CD4-positive, alpha-beta T cell treated with Interleukin-2 at 100 ng/mL for 4 hours (primary cell): ENCODE data around the gene ALDH1L2.

Source experiments
- DNase-seq: peaks from one replicate; pipeline ENCODE4 v3.0.0-alpha.2; 2020; ENCODE audit warnings: low spot score

The ALDH1L2 gene

GRCh38 chr12:105032703-105033357 lies 51.4 kb downstream of the ALDH1L2 start:
- no peak for DNase-seq

DNA sequence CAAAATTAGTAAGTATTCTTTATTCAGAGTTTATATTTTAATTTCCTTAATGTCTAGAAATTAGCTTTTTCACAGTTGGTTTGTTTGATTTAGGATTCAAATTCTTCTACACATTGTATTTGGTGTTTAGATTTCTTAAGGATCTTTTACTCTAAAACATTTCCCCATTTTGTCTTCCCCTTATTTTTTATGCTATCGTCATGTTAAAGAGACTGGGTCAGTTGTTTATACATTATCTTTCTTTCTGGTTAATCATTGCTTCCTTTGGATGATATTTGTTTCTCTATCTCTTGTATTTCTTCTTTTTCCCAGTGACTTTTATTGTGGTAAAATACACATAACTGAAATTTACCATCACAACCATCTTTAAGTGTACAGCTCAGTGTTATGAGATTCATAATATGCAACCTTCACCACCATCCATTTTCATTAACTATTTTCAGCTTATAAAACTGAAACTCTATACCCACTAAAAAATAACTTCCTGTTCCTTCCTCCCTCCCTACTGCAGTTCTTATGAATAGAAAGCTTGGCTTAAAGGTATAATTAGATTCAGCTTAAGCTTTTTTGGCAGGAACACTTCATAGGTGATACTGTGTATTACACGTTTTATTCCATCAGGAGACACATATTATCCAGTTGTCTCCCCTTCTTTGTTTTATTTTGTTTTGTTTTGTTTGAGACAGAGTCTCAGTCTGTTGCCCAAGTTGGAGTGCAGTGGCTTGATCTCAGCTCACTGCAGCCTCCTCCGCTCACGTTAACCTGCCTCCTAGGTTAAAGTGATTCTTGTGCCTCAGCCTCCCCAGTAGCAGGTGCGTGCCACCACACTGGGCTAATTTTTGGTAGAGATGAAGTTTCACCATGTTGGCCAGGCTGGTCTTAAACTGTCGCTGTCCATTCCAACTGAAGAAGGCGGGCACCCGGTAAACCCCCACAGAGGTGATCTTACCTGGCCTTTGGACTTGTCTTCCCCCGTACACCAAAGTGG lies 53.1 kb downstream of the ALDH1L2 start:
- DNase-seq, result no peak

- no peak for DNase-seq
Observed at GRCh38 chr12:105026411-105026810, 57.8 kb downstream of the ALDH1L2 start.

DNA sequence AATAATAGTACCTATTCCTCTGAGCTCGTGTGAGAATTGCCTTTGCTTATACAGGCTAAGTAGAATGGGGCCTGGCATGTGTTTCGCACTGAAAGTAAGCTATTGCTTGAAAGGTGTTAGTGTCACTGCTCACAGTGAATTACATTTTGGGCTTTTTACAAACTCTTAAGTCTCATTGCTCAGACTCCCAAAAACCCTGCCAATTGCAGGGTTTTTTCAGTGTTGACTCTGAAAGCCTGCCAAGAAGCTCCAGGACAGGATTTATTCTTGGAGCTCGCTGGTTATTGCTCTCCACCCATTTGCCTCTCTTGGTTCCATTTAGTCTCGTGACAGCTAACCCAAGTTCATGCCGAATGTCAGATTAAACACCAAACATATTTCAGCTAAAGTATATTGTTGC lies 58.4 kb downstream of the ALDH1L2 start:
- no peak for DNase-seq

- no peak for DNase-seq
Observed at GRCh38 chr12:105024928-105025327, 59.3 kb downstream of the ALDH1L2 start.

- no peak for DNase-seq
Observed at GRCh38 chr12:105020241-105020962, 63.9 kb downstream of the ALDH1L2 start.

GRCh38 chr12:105018776-105019175 lies 65.5 kb downstream of the ALDH1L2 start:
- no peak for DNase-seq

- no peak for DNase-seq
Observed at GRCh38 chr12:105018012-105018411, 66.2 kb downstream of the ALDH1L2 start.

DNA sequence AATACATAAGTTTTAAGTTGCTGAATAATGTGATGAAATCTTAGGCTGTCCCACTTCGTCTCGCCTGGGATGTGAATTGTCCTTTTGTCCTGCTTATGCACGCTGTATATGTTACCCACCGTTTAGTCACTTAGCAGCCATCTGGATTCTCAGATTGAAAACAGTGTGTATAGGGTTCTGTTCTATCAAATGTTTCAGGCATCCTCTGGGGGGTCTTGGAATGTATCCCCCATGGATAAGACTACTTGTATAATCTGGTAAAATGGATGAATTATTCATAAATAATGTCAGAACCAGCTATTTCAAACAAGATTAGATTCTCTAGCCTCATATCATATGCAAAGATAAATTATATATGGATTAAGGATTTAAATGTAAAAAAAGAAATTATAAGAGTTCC lies 68.7 kb downstream of the ALDH1L2 start:
- DNase-seq, result no peak

DNA sequence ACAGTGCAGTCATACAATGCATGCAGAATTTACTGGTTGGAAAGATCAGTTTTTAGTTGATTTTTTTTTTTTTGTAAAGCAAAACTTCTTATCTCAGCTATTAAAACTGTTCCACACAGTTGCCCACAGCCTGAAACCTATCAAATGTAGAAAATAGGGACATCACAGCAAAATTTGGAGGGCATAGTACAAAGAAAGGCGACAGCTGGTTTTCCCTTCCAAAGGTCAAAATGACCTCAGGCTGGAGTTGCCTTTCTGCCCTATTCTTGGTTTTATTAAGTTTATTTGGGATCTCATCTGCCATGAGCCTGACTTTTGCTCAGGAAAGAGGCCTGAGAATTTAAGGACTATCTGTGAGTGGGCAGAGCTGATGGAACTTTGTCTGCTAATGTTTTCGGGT lies 69.7 kb downstream of the ALDH1L2 start:
- DNase-seq, result no peak

DNA sequence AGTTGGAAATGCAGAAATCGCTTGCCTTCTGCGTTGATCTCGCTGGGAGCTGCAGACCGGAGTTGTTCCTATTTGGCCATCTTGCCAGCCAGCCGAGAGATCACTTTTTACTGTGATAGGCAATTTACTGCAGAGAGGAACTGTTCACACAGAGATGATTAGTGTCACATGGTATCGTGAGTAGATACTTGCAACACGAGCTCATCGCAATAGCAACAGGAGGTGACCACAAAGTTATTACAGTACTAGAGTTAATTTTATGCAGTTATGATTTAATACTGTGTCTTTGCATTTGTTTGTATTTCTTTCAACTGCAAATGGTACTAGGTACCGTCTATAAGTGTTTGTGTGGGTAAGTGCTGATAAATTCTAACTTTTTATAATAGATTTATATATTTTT lies 70.4 kb downstream of the ALDH1L2 start:
- DNase-seq, result no peak

GRCh38 chr12:105001476-105001875 lies 82.8 kb downstream of the ALDH1L2 start:
- DNase-seq, result no peak

DNA sequence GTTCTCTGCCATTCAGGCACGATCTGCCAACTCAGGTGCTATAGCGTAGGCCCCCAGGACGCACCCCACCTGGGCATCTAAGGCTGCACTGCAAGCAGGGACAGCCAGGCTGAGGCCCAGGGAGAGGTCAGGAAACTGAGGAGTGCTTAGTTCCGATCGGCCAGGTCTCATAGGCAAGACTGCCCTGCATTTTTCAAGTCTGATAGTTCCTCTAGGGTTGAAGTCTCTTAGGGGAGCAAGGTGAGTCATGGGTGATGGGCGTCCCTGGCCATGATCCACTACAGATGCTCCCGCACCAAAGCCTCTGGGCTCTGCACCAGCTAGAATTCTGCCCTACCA lies 84.9 kb downstream of the ALDH1L2 start:
- DNase-seq, result no peak

DNA sequence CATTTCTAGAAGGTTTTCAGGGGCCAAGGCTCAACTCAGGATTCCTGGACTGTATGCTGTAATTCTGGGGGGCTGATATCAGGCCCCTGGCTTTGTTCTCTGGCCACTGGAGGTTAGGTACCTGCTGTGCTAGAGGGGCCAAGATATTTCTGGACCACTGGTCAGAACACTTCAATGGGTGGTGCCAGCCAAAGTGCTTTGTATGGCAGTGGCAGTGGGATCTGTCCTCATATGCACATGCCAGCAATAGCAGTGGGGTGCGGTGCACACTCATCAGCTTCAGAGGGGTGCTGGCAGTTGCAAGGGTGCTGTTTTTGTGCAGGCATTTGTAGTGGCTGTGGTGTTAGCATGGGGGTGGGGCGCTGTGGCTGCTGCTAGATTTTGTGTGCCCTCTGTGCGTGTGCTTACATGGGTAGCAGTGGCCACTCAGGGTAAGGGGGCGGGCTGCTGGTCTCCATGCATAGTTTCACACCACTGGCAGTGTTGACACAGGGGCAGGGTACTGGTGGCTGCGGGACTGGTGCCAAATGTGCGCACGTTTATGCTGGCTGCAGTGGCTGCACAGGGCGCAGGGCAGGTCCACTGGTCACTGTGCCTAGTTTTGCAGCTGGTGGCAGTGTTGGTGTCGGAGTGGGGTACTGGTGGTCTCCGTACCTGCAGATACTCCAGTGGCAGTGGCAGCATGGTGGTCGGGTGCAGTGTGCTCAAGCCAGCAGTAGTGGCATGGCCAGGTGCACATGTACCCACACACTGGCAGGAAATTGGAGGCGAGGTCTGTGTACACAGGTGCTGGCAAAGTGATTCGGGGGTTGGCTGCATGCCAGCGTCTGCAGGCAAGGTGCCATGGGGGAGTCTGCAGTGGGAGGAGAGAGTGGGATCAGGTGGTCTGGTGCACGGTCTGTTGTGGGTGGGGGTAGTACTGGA lies 85.6 kb downstream of the ALDH1L2 start:
- DNase-seq, result no peak

GRCh38 chr12:104997541-104997940 lies 86.7 kb downstream of the ALDH1L2 start:
- DNase-seq, result no peak

- no peak for DNase-seq
Observed at GRCh38 chr12:104994336-104994735, 89.9 kb downstream of the ALDH1L2 start.

DNA sequence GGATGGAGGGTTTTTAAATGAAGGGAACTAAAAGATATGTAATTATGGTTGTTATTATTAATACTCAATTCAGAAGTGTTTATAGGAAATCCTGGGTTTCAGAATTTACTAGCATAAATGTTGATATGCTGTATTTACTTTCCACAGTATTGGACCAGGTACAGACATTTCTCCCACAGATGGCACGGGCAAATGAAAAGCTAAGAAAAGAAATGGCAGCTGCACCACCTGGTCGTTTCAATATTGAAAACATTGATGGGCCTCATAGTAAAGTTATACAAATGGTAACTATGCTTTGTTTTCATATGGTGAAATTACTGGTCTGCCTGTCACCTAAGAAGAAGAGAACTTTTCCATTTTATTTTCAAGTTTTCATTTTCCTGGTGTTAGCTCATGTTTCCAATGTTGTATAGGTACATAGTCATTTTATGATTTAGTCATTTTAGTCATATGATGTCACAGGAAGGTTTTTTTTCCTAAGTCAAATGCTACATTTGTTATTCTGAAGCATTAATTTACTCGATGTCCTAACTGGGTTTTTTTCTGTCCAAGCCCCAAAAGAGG lies 92.6 kb downstream of the ALDH1L2 start:
- DNase-seq, result no peak

DNA sequence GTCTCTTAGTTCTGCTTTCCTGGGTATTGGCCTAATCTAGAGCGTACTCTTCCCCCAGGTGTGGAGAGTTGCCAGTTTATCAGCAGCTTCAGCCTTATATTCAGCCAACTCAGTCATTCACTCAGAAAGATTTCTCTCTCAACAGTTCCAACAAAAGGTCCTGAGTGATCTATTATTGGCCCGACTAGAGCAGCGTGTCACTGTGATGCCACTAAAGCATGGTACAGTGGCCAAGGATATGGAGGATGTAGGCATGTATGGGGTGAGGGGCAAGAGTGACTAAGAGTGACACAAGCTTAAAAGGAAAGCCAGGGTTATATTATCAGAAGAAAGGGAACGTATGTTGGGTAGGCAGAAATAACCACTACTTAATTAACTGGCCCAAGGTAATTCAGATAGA lies 93.3 kb downstream of the ALDH1L2 start:
- DNase-seq, result no peak

GRCh38 chr12:104986022-104986941 lies 98.0 kb downstream of the ALDH1L2 start, which contains the start of gene NOPCHAP1:
Gene NOPCHAP1, plus strand, starts transcription at chr12:104986316. Its CDS starts 37 bp downstream, at chr12:104986353.
- peak; percentile 79 for DNase-seq

- no peak for DNase-seq
Observed at GRCh38 chr12:104985206-104985605, 99.1 kb downstream of the ALDH1L2 start.
